Astrocyte of the cerebellum (primary cell): ENCODE data around the gene DLG2.

ENCODE experiments used
- DNase-seq: peaks from one replicate; pipeline ENCODE4 v3.0.0-alpha.2; 2011; ENCODE audit warnings: low read depth
- H3K4me3 ChIP-seq: 2 replicates; pipeline ENCODE4 v1.5.1; 2011; ENCODE audit warnings: mild to moderate bottlenecking, low read depth, low read length, moderate library complexity
- CTCF ChIP-seq: IDR thresholded peaks from 2 replicates; pipeline ENCODE4 v1.5.1; 2012; ENCODE audit warnings: low read length, low read depth, moderate library complexity, mild to moderate bottlenecking; ENCODE audit errors: missing control alignments
- in situ Hi-C: cut with HindIII; loops from 2 replicates; pipeline ENCODE4 v1.10.0; 2017; ENCODE audit warnings: low sequenced_read_pairs

Gene DLG2

GRCh38 chr11:83410605-83411565 lies 2216.3 kb downstream of the DLG2 start:
- in situ Hi-C loops = no loop called here
- TF ChIP-seq CTCF = no peak
- DNase-seq = no peak
- H3K4me3 ChIP-seq = no peak overlapping the region

- no peak for DNase-seq
- TF ChIP-seq CTCF = no peak
- in situ Hi-C loops = no loop called here
- H3K4me3 ChIP-seq = no peak overlapping the region
These were observed 2217.3 kb downstream of the DLG2 start for GRCh38 chr11:83409891-83410290.

- no peak for TF ChIP-seq CTCF
- in situ Hi-C loops = no loop called here
These were observed 2217.7 kb downstream of the DLG2 start for GRCh38 chr11:83409476-83409875.

GRCh38 chr11:83408946-83409345 lies 2218.2 kb downstream of the DLG2 start:
- DNase-seq = no peak
- in situ Hi-C loops = no loop called here
- TF ChIP-seq CTCF = no peak
- no peak overlapping the region for H3K4me3 ChIP-seq

More at GRCh38 chr11:83409476-83409875, 2217.7 kb downstream of the DLG2 start:
- no peak overlapping the region for H3K4me3 ChIP-seq
- DNase-seq = no peak
